ENCODE measurements around the gene MAB21L4.

MAB21L4 gene

GRCh38 chr2:240931319-240931949, 35.5 kb upstream of the MAB21L4 start:
- H3K4me2 ChIP-seq: no peak overlapping the region
- no peaks in the 10 kb centered on the region for H3K79me2 ChIP-seq (ENCODE audit: insufficient read depth, low read depth)
- H3K9ac ChIP-seq: no peak overlapping the region
- H3K27ac ChIP-seq: no peak overlapping the region
- H3K4me3 ChIP-seq (IDR thresholded peaks at IDR 0.05; ENCODE audit: insufficient read depth, low read depth, low read length): no peak overlapping the region
- no peaks in the 10 kb centered on the region for H3K36me3 ChIP-seq (ENCODE audit: insufficient read depth)
- H3K4me1 ChIP-seq (ENCODE audit: low read depth, poor library complexity, severe bottlenecking): no peaks in the 10 kb centered on the region
- H4K20me1 ChIP-seq (ENCODE audit: insufficient read depth): no peaks in the 10 kb centered on the region
- peaks cover 54% of the 10 kb centered on the region for H3K27me3 ChIP-seq (ENCODE audit: insufficient read depth, low read depth)
- no peak overlapping the region for H2AFZ ChIP-seq (ENCODE audit: low read depth)
- no peak for TF ChIP-seq CTCF (conservative IDR thresholded peaks at IDR 0.05; ENCODE audit: low read depth, low read length)

- Histone ChIP-seq H3K79me2 (ENCODE audit: insufficient read depth, low read depth) (no peaks in the 10 kb centered on the region), H2AFZ (ENCODE audit: low read depth) (no peak overlapping the region), H3K4me3 (IDR thresholded peaks at IDR 0.05; ENCODE audit: insufficient read depth, low read depth, low read length) (no peak overlapping the region), H3K4me1 (ENCODE audit: low read depth, poor library complexity, severe bottlenecking) (no peaks in the 10 kb centered on the region), H4K20me1 (ENCODE audit: insufficient read depth) (no peaks in the 10 kb centered on the region), H3K36me3 (ENCODE audit: insufficient read depth) (no peaks in the 10 kb centered on the region), H3K27me3 (ENCODE audit: insufficient read depth, low read depth) (peaks cover 48% of the 10 kb centered on the region), H3K27ac (no peak overlapping the region), H3K4me2 (no peak overlapping the region), H3K9ac (no peak overlapping the region)
- TF ChIP-seq CTCF (conservative IDR thresholded peaks at IDR 0.05; ENCODE audit: low read depth, low read length): no peak
These were observed 34.8 kb upstream of the MAB21L4 start for GRCh38 chr2:240930631-240931318.

GRCh38 chr2:240930096-240930630, 34.2 kb upstream of the MAB21L4 start:
- peaks cover 42% of the 10 kb centered on the region for H3K27me3 ChIP-seq (ENCODE audit: insufficient read depth, low read depth)
- no peaks in the 10 kb centered on the region for H4K20me1 ChIP-seq (ENCODE audit: insufficient read depth)
- no peaks in the 10 kb centered on the region for H3K4me1 ChIP-seq (ENCODE audit: low read depth, poor library complexity, severe bottlenecking)
- H2AFZ ChIP-seq (ENCODE audit: low read depth): no peak overlapping the region
- TF ChIP-seq CTCF (conservative IDR thresholded peaks at IDR 0.05; ENCODE audit: low read depth, low read length): no peak
- no peaks in the 10 kb centered on the region for H3K79me2 ChIP-seq (ENCODE audit: insufficient read depth, low read depth)
- H3K36me3 ChIP-seq (ENCODE audit: insufficient read depth): no peaks in the 10 kb centered on the region
- H3K9ac ChIP-seq: no peak overlapping the region
- H3K27ac ChIP-seq: no peak overlapping the region
- no peak overlapping the region for H3K4me3 ChIP-seq (IDR thresholded peaks at IDR 0.05; ENCODE audit: insufficient read depth, low read depth, low read length)
- H3K4me2 ChIP-seq: no peak overlapping the region

- Histone ChIP-seq H4K20me1 (ENCODE audit: insufficient read depth) (no peaks in the 10 kb centered on the region), H2AFZ (ENCODE audit: low read depth) (no peak overlapping the region), H3K4me1 (ENCODE audit: low read depth, poor library complexity, severe bottlenecking) (no peaks in the 10 kb centered on the region), H3K9ac (no peak overlapping the region), H3K36me3 (ENCODE audit: insufficient read depth) (no peaks in the 10 kb centered on the region), H3K27ac (no peak overlapping the region), H3K79me2 (ENCODE audit: insufficient read depth, low read depth) (no peaks in the 10 kb centered on the region), H3K27me3 (ENCODE audit: insufficient read depth, low read depth) (peaks cover 36% of the 10 kb centered on the region), H3K4me3 (IDR thresholded peaks at IDR 0.05; ENCODE audit: insufficient read depth, low read depth, low read length) (no peak overlapping the region), H3K4me2 (no peak overlapping the region)
- no peak for TF ChIP-seq CTCF (conservative IDR thresholded peaks at IDR 0.05; ENCODE audit: low read depth, low read length)
These were observed 33.6 kb upstream of the MAB21L4 start for GRCh38 chr2:240929364-240930095.

All from KMS-11 (cell line).